GM18505 (cell line): Measurements from ENCODE around the gene PLSCR3.

Experiments
- ATAC-seq: cut with Tn5 transposase; IDR thresholded peaks from one replicate; pipeline ENCODE4 v1.9.1; 2021; ENCODE audit not compliant: unreplicated experiment
- POLR2A ChIP-seq: IDR thresholded peaks from 4 replicates; pipeline ENCODE4 v1.6.1; 2011; ENCODE audit warnings: borderline replicate concordance; ENCODE audit not compliant: insufficient read depth, insufficient read length; ENCODE audit errors: extremely low read depth

Gene PLSCR3

GRCh38 chr17:7407082-7407481, 12.8 kb upstream of the PLSCR3 start:
- no peak for TF ChIP-seq POLR2A
- ATAC-seq = no peak

GRCh38 chr17:7406235-7406825, 12.0 kb upstream of the PLSCR3 start:
- no peak for ATAC-seq
- TF ChIP-seq POLR2A = no peak

- ATAC-seq = no peak
- TF ChIP-seq POLR2A = no peak
These were observed 11.3 kb upstream of the PLSCR3 start for GRCh38 chr17:7405350-7406234.

GRCh38 chr17:7404737-7405349, 10.5 kb upstream of the PLSCR3 start:
- no peak for TF ChIP-seq POLR2A

GRCh38 chr17:7403977-7404736, 9.8 kb upstream of the PLSCR3 start, which contains the start of gene TMEM256:
Gene TMEM256 (minus strand): TSS chr17:7404097. CDS start chr17:7404084, 13 bp downstream.
- ATAC-seq = peak; percentile 87
- peak; percentile 96 for TF ChIP-seq POLR2A

More at GRCh38 chr17:7404737-7405349, 10.5 kb upstream of the PLSCR3 start:
- ATAC-seq = peak; percentile 23

DNA sequence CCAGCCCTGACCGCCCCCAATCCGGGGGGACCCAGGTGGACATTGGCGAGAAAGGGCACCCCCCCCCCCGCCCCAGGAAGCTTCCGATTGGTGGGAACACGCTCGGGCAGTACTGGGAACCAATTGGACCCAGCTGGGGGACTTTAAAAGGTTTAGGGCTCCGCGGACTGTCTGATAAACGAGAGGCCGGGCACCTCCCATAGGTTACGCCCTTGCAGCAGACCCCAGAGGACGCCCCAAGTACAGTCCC, 9.3 kb upstream of the PLSCR3 start:
- TF ChIP-seq POLR2A = no peak
- ATAC-seq = no peak

GRCh38 chr17:7403043-7403726, 8.9 kb upstream of the PLSCR3 start:
- ATAC-seq = no peak
- TF ChIP-seq POLR2A = no peak

DNA sequence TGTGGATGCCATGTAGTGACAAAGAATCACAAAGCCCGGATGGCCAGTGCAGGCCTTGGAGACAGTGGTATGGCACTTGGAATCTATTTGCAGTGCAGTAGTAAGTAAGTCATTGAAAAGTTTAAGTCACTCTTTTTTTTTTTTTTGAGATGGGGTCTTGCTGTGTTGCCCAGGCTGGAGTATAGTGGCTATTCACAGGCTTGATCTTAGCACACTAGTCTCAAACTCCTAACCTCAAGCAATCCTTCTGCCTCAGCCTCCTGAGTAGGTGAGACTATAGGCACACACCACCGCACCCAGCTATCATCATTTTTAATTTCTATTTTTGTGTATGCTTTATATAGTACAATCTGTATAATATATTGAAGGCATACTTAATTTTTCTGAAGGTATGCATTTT, 4.3 kb upstream of the PLSCR3 start:
- TF ChIP-seq POLR2A = no peak
- no peak for ATAC-seq

GRCh38 chr17:7396147-7396546, 1.8 kb upstream of the PLSCR3 start:
- no peak for TF ChIP-seq POLR2A
- no peak for ATAC-seq

DNA sequence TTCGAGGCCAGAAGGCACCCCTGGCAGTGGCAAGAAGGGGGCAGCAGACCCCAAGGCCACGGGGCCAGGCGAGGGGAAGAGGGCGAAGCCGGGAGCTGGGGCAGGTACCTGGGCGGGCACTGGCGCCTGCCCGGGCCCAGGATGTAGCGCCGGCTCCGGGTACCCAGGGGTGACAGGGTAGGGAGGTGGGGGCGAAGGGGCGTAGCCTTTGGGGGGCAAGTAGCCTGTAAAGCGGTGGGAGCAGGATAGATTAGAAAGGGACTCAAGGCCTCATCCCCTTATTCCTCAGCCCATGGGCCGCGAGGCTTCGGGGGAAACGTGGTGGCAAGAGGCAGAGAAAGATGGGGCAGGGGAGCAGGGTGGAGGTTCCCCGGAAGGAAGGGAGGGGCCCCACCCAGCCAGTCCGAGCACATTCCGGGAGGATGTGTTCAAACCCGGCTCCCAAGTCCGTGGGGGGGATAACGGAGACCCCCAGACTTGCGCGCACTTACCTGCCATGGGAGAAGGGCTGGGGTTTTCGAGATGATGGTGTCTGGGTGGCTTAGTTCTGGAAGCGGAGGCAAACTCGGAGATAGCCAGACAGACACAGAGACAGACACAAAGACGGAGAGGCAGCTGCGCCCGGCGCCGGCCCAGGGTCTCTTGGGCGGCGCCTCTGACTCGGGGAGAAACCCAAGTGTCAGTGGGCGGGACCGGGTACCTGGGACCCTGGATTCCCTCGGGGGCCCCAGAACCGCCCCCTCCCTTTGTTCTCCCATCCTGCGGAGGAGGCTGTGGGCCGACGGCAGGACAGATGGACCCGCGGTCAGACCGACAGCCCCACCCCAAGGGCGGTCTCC, 493 bp downstream of the PLSCR3 start:
- no peak for TF ChIP-seq POLR2A
- peak; percentile 48 for ATAC-seq

DNA sequence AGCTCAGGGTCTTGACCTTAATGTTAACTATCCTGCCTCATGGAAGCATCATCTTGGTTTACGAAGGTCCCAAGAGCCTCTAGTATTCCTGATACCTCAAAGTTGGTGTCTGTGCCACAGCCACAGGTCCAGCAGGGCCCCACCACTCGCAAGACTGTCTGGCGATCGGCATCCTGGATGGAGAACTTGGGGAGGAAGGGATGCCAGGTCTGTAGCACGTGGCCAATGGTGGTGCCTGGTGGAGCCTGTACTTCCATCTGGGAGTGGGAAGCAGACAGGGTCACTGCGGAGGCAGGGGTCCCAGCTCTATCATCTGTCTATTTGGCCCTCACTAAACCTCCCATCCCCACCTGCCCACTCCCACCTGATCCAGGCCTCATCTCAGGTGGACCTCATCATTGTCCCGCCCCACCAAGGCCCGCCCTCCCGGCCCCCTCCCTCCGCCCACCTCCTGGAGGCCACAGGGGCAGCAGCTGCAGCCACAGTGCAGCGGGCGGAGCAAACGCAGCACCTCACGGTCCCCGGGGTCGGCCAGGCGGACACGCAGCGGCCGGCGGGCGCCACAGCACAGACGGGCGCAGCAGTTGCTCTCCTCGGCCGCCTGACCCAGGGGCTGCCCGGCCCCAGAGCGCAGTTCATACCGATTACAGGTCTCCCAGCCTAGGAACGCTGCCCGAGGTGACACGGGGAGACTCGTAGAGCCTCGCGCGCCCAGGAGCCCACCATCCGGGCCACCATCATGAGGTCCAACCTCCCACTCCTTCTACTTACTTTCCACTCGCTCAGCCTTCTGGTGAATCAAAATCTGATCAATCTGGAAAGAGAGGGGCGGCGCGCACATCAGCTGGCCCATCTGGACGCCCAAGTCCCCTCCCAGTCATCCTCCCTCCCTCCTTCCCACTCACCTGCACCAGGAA, 1.4 kb downstream of the PLSCR3 start:
- no peak for TF ChIP-seq POLR2A
- ATAC-seq = no peak
